ENCODE data around the gene LY6G6F. TPM values are rescaled to one million over a fixed set of nuclear protein-coding genes. Genes with fewer than 3 reads are reported as not detected.

Gene LY6G6F
- total RNA-seq, 1 donor from 2014 or later = not detected

- TF ChIP-seq CTCF (IDR thresholded peaks at IDR 0.05; ENCODE audit: partially characterized antibody, unreplicated experiment) = no peak
- Mint-ChIP-seq H3K4me1 (ENCODE audit: low read depth, unreplicated experiment) (no peaks in the 10 kb centered on the region), H3K36me3 (ENCODE audit: unreplicated experiment) (no peaks in the 10 kb centered on the region), H3K27me3 (ENCODE audit: unreplicated experiment) (peaks cover 3% of the 10 kb centered on the region), H3K4me3 (ENCODE audit: unreplicated experiment) (no peak overlapping the region), H3K9me3 (ENCODE audit: unreplicated experiment) (peaks cover 1% of the 10 kb centered on the region), H3K27ac (ENCODE audit: unreplicated experiment) (no peak overlapping the region)
- no peak for DNase-seq
Measured at GRCh38 chr6:31691078-31691463, 15.6 kb upstream of the LY6G6F start.

GRCh38 chr6:31691564-31692108, 15.0 kb upstream of the LY6G6F start:
- no peak for TF ChIP-seq CTCF (IDR thresholded peaks at IDR 0.05; ENCODE audit: partially characterized antibody, unreplicated experiment)
- H3K9me3 Mint-ChIP-seq (ENCODE audit: unreplicated experiment) = peaks cover 1% of the 10 kb centered on the region
- no peak overlapping the region for H3K4me3 Mint-ChIP-seq (ENCODE audit: unreplicated experiment)
- no peak overlapping the region for H3K27ac Mint-ChIP-seq (ENCODE audit: unreplicated experiment)
- DNase-seq = no peak
- H3K4me1 Mint-ChIP-seq (ENCODE audit: low read depth, unreplicated experiment) = no peaks in the 10 kb centered on the region
- no peaks in the 10 kb centered on the region for H3K27me3 Mint-ChIP-seq (ENCODE audit: unreplicated experiment)
- no peaks in the 10 kb centered on the region for H3K36me3 Mint-ChIP-seq (ENCODE audit: unreplicated experiment)

GRCh38 chr6:31692353-31692752, 14.3 kb upstream of the LY6G6F start:
- Mint-ChIP-seq H3K36me3 (ENCODE audit: unreplicated experiment) (no peaks in the 10 kb centered on the region), H3K27ac (ENCODE audit: unreplicated experiment) (no peak overlapping the region), H3K27me3 (ENCODE audit: unreplicated experiment) (no peaks in the 10 kb centered on the region), H3K9me3 (ENCODE audit: unreplicated experiment) (no peaks in the 10 kb centered on the region), H3K4me1 (ENCODE audit: low read depth, unreplicated experiment) (no peaks in the 10 kb centered on the region), H3K4me3 (ENCODE audit: unreplicated experiment) (no peak overlapping the region)
- no peak for TF ChIP-seq CTCF (IDR thresholded peaks at IDR 0.05; ENCODE audit: partially characterized antibody, unreplicated experiment)
- DNase-seq = no peak

GRCh38 chr6:31692886-31693285, 13.8 kb upstream of the LY6G6F start:
- Mint-ChIP-seq H3K36me3 (ENCODE audit: unreplicated experiment) (no peaks in the 10 kb centered on the region), H3K9me3 (ENCODE audit: unreplicated experiment) (no peaks in the 10 kb centered on the region), H3K27ac (ENCODE audit: unreplicated experiment) (no peak overlapping the region), H3K4me3 (ENCODE audit: unreplicated experiment) (no peak overlapping the region), H3K27me3 (ENCODE audit: unreplicated experiment) (no peaks in the 10 kb centered on the region), H3K4me1 (ENCODE audit: low read depth, unreplicated experiment) (no peaks in the 10 kb centered on the region)
- no peak for TF ChIP-seq CTCF (IDR thresholded peaks at IDR 0.05; ENCODE audit: partially characterized antibody, unreplicated experiment)
- no peak for DNase-seq

- TF ChIP-seq CTCF (IDR thresholded peaks at IDR 0.05; ENCODE audit: partially characterized antibody, unreplicated experiment) = no peak
- H3K27ac Mint-ChIP-seq (ENCODE audit: unreplicated experiment) = no peak overlapping the region
- no peak for DNase-seq
- no peaks in the 10 kb centered on the region for H3K27me3 Mint-ChIP-seq (ENCODE audit: unreplicated experiment)
- H3K36me3 Mint-ChIP-seq (ENCODE audit: unreplicated experiment) = no peaks in the 10 kb centered on the region
- no peak overlapping the region for H3K4me3 Mint-ChIP-seq (ENCODE audit: unreplicated experiment)
- no peaks in the 10 kb centered on the region for H3K4me1 Mint-ChIP-seq (ENCODE audit: low read depth, unreplicated experiment)
- H3K9me3 Mint-ChIP-seq (ENCODE audit: unreplicated experiment) = no peaks in the 10 kb centered on the region
Measured at GRCh38 chr6:31693535-31693934, 13.1 kb upstream of the LY6G6F start.

All from glutamatergic neuron (in vitro differentiated cells).